Amniotic stem cell (primary cell): ENCODE measurements around the gene UBE2M.

Source experiments
- DNase-seq: peaks from one replicate; lab custom pipeline; 2025; lab: John Stamatoyannopoulos, UW

UBE2M gene

DNA sequence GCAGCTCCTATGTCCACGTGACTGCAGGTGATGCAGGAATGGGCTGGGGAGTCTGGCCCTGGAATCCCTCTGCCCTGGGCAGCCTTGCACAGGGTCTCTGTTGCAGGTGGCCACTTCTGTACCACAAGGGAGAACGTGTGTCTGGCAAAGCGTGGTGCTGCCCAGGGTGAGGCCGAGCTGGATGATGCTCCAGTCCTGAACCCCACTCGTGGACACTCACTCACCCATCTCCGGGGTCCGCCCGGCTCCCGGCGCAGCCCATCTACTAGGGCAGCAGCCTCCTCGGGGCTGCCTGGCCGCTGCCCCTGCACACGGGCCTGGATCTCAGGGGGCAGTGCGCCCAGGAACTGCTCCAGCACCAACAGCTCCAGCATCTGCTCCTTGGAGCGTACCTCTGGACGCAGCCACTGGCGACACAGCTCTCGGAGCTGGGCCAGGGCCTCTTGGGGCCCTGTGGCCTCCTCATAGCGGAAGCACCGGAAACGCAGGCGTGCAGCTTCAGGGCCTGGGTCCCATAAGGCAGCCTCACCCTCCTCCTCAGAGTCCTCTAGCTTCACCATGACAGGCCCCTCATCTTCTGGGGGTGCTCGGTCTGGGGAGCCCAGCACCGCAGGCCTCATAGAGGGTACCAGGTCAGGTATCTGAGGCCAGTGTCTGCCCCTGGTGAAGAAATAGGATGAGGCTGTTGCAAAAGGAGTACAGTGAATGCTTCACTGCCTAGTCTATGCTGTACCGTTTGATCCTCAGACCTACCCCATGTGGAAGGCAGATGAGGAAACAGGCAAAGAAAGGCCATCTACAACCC, 12.6 kb upstream of the UBE2M start:
- no peak for DNase-seq

DNA sequence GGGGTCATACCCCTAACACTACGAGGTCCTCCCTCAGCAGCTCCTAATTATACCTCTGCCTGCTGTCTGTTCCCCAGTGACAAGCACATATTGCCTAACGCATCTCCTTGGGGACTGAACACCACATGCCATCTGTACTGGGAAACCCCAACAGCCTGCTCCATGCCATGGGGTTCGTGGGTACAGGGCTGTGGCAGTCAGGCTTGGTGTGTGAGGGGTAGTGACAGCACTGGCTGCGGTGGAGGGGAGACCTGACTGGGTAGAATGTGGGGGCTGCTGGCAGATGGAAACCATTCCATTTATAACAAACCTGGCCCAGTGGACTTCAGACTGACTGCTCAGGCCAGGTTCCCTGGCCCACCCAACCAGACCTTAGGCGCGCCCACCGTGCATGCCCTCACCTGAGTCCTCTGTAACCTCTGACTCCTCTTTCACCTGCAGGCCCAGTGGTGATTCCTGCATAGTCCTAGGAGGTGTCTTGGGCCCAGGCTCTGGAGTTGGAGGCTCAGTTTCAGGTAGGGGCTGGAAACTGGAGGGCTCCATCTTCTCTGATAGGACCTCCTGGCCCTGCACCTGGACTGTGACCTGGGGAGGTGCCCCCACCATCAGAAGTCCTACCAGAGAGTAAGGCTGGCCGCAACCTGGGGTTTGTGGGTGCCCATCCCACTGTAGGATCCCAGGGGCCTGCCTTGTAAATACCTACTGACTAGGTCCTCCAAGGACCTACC, 11.7 kb upstream of the UBE2M start:
- no peak for DNase-seq

DNA sequence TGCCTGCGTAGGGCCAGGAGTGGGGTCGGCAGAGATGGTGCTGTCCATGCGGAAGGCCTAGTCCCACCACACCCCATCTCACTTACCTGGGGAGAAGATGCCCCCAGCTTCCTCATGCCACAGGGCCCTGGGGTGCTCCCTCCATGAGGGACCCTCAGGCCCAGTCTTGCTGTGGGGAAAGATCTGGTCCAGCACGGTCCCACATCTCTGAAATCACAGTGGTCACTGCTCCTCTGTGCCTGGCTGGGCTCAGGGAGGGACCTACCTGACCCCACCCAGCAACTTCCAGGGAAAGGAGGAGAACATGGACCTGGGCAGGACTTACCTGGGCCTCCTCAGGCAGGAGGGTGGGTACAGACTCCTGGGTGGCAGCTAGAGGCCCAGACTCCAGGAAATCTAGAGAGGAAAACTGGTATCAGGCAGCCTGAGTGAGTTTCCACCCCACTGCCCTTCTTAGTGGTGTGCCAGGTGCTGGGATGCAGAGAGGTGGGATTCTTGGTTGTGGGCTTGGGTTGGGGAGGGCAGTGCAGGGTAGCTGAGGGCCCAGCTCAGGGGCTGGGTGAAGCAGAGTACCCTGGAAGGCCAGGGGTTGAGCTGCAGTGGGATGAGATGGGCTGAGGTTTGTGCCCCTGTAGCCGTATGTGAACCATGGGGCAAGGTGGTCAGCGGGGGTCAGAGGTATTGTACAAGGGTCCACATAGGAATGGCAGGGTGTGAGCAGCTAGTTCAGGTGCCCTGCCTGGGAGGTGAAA, 11.0 kb upstream of the UBE2M start:
- DNase-seq = no peak

DNA sequence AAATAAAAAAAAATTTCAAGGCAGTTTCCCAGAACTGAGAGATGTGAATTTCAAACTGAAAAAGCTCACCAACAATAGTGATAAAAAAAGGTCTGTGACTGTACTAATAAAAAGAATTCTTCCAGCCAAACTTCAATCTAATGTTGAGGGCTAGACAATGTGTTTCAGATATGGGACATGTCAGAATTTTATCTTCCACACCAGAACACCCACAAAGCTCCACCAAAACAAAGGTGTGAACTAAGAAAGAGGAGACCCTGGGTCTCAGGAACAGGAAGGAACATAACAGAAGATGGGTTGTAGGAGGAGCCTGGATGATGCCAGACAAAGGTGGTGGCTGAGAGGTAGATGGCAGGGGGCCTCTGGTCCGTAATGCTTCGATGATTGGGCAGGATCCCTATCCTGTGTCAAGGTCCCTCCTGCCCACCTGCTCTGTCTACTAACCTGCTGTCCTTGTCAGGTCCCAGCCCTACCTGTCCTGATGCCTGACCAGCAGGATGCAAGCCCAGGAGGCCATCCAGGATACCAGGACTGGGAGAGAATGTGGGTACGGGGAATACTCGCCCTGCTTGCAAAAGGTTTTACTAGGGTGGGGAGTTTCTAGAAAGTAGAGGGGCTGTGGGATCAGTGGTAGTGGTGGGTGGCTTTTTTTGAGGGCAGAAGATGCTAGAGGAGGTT, 10.2 kb upstream of the UBE2M start:
- DNase-seq = no peak

DNA sequence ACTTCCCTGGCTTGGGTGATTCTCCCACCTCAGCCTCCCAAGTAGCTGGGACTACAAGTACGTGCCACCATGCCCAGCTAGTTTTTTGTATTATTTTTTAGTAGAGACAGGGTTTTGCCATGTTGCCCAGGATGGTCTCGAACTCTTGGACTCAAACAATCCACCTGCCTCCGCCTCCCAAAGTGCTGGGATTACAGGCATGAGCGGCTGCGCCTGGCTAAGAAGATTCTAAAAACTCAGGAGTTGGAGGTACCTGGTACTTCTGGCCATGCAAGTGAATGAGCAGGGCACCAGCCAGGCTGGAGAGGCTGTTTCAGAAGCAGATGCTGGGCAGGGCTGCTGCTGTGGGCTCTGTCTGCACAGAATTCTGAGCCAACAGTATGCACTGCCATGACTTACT, 8.6 kb upstream of the UBE2M start:
- DNase-seq = no peak

DNA sequence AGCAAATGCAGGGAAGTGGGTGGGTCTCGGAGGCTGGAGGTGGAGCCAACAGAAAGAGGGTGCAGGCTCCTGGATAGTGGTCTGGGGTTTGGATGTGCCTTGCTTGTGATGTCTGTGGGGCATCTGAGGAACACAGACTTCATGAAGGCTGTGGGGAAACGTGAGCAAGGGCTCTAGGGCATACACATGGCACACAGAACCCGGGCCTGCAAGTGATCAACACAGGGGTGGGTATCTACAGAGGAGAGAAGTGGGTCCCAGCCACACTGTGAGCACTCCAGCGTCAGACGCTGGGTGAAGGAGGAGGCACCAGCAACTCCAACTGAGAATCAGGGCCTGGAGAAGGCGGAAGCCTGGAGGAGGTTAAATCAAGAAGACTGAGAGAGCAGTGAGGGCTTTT, 5.4 kb upstream of the UBE2M start:
- DNase-seq = no peak

DNA sequence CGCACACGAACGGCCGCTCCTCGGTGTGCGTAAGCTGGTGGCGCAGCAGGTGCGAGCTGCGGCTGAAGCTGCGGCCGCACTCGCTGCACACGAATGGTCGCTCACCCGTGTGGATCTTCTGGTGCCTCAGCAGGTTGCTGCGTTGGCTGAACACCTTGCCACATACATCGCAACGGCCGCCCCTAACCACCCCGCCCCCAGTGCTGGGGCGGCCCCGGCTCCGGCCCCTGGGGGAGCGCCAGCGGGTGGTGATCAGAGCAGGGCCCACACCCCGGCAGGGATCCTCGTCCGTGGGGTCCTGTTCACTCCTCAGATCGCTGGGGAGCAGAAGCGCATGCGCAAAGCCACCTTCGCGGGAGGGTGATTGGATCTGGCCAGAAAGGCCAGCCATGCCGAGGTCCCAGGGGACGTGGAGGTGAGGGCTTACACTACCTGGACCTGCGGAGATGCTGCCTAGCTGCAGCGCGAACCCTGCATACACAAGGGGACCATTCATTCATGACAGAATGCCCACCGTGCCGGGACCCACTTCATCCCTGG, 4.7 kb upstream of the UBE2M start:
- DNase-seq = no peak

DNA sequence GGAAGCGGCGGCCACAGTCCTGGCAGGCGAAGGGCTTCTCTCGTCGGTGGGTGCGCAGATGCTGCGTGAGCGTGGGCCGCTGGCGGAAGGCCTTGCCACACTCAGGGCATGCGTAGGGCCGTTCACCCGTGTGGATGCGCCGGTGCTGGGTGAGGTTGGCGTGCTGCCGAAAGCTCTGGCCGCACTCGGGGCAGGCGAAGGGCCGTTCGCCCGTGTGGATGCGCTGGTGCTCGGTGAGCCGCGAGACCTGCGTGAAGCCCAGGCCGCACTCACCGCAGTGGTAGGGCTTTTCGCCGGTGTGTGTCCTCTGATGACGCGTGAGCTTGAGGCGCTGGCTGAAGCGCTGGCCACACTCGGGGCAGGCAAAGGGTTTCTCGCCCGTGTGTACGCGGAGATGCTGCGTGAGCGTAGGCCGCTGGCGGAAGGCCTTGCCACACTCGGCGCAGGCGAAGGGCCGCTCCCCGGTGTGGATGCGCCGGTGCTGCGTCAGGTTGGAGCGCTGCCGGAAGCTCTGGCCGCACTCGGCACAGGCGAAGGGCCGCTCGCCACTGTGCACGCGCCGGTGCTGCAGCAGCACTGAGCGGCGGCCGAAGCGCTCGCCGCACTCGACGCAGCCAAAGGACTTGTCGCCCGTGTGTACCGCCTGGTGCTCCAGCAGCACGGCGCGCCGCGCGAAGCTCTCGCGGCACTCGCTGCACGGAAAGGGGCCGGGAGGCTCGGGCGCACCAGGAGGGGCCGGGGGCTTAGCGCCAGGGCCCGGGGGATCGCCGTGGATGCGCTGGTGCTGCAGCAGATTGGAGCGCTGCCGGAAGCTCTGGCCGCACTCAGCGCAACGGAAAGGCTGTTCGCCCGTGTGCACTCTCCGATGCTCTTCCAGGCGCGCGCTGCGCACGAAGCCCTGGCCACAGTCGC, 4.0 kb upstream of the UBE2M start:
- no peak for DNase-seq

DNA sequence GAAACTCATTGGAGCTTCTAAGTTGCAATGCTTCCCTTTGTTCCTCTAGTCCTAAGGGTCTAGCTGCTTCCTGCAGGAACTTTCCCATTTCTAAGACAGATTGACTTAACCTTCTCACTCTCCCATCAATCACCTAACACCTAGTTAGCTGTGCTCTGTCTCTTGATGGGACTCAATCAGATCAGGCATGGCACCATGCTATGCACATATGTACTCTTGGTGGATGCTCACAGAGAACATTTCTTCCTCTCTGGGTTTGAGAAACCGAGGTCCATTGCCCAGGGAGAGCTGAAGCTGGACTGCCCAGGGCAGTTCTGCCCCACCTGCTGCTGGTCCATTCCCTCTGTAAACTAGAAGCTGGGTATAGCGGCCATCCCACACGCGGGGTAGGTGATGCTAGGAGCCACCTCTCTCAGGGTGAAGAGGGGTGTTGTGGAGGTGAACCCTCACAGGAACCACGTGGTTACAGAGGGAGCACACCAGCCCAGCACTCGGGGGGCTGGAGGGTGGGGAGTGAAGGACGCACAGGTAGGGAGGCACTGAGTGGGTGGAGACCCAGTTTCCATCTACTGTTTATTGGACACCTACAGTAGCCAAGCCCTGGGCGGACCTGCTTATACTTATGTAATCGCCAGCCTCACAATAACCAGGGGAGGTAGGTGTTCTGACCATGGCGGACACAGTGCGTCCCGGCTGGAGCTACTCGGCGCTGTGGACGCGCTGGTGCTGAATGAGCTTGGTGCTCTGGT, 3.1 kb upstream of the UBE2M start:
- no peak for DNase-seq

DNA sequence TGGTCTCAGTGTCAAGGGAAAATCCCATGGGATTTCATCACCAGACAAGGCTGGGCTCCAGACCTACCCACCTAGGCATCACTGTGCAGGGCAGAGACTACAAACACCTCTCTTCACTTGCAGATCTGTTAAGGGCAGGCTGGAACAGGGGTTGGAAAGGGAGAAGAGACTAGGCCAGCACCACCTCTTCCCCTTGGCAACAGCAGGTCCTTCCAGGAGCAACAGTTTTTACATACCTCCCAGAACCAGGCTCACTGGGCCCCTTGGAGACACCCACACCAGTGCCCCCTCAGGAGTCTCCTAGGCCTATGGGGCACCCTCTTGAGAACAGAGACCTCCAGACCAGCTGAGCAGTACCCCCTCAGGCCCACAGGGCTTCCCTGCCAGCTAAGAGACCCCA, 2.5 kb upstream of the UBE2M start:
- DNase-seq = no peak

DNA sequence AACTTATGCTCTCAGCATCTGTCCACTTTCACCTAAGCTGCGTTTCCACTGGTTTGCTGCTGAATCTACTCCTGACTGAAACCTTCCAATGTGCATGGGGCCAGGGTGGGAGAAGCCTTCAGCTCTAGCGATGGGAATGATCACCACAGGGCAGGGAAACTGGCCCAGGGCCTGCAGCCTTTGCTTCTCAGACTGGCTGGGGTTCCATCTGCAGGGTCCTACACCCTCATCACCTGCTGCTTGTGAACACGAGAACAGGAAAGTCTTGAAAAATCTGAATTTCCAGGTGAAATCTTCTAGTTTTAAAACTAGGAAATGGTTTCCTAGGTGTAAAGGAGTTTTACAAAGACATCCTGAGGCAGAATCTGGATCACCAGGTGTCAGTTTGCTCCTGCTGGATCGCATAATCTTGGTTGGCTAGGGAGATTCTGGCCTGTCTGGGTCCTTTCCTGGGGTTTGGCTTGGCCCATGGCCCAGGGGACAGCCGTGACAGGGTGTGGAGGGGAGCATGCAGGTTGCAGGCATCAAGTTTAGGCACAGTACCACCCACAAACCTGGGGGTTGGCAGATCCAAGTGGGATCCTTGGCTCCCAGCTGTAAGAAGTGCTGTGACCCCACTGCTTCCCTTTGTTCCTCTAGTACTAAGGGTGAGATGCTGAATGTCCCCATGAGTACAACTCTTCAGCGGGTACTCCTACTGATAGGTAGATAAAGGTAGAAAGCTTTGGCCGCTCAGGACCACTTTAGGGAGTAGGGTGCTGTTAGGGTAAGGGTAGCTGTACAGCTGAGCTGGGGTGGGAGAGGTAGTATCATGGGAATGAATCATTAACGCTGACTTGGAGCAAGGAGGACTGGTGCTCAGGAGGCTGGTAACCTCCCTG, 1.8 kb upstream of the UBE2M start:
- no peak for DNase-seq

DNA sequence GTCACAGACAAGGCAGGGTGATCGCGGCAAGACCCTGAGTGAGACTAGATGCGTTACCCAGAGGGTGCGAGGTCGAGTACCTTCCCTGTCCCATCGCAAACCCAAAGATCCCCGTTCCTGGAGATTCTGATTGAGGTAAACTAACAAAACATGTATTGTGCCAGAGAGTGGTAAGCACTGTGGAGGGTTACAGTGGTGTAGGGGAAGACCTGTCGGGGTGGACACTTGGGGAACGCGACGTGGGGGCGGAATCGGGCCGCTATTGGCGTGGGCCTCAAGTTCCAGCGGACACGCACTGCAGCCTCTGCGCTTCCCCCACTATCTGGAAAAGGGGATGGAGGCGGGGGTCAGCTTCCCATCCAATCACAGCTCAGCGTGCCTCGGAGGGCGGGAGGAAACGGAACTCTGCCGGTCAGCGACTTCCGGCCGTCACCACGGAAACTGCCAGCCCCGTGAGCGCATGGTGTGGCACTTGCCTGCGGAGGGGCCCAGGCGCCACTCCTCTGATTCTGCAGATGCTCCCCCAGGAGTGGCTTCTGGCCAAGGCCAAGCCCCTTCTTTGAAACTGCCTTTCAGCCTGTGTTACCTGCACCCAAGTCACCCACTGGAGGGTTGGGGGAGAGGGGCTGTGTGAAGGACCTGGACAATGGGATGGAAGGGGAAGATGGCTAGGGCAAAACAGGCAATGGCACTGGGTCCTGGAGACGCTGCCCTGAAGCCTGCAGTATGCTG, 1.0 kb upstream of the UBE2M start:
- no peak for DNase-seq

DNA sequence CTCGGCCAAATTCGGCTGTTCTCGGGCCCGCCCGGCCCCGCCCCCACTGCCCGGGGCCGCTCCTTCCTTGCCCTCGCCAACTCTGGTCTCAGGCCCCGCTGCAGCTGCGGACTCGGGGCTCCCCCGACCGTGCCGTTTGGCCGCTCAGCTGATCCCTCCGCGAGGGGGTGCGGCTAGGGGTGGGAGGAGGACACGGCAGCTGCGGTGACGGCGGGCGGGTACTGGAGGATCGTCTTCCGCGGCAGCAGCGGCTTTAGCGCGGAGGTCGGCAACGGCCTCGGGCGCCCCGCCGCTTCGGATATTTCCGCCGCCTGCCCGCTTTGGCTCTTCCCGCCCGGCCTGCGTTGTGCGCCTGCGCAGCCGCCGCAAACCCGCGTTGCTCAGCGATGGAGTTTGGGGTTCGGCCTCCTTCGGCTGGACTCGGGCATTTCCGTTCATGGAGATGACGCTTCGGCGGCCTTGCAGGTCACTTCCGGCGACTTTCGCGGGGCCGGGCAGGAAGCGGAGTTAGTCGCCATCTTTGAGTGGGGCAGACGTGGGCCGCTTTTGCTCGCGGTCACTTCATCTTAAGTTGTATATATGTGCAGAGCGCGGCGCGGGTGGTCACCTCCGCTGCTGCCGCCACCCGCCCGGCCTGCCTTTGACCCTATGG, 338 bp upstream of the UBE2M start:
- no peak for DNase-seq

DNA sequence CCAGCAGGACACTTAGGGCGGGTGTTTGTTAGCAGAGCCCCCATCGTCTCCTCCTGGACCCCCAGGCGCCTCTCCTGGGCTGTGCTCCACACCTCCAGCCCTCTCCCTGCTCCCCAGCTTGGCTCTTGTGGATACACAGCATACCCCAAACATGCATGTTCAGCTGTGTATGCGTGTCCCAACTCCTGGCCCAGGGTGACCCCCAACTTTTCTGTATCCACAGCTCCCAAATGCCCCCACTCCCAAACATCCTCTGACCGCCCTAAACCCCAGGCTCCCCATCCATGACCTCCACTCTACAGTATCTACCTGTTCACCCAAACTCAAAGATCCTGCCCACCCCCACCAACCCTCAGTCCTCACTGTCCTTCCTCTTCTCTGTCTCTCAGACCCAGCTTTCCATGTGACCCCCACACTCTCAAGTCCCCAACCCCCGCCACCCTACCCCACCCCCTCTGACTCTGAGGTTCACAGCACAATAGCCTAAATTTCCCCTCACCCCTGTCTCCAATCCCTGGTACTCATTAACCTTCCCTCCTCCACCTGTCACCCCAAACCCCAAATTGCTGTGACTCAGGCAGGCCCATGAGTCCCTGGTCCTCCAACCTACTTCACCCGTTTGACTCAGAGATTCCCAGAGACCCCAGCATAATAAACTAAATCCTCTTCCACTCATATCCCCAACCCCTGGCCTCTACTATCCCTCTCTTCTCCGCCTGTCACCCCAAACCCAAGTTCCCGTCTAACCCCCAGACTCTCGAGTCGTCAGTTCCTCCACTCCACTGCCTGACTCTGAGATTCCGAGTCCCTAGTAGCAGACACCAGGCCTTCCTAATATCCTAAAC, 968 bp downstream of the UBE2M start:
- no peak for DNase-seq

DNA sequence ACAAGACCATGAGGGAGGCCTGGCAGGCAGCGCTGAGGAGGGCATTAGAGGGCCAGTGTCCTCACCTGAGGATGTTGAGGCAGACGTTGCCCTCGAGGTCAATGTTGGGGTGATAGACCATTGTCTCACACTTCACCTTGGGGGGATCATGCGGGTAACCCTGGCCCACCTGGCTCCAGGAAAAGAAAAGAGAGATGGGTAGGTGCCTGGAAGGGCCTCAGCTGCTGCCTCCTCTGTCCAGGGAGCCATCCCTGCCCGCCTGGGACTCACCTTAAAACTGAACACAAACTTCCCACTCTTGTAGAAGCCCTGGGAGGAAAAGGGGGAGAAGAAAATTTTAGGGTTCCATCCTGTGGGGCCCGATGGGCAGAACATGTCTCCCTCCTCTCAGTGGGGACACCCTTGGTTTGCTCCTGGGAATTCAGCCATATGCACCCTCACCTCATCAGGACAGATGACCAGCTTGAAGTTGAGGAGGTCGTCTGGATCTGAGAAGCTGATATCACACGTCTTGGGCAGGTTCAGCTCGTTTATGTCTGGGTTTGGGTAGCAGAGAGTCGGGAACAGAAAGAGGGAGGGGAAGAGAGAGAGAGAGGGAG, 1.7 kb downstream of the UBE2M start:
- no peak for DNase-seq

DNA sequence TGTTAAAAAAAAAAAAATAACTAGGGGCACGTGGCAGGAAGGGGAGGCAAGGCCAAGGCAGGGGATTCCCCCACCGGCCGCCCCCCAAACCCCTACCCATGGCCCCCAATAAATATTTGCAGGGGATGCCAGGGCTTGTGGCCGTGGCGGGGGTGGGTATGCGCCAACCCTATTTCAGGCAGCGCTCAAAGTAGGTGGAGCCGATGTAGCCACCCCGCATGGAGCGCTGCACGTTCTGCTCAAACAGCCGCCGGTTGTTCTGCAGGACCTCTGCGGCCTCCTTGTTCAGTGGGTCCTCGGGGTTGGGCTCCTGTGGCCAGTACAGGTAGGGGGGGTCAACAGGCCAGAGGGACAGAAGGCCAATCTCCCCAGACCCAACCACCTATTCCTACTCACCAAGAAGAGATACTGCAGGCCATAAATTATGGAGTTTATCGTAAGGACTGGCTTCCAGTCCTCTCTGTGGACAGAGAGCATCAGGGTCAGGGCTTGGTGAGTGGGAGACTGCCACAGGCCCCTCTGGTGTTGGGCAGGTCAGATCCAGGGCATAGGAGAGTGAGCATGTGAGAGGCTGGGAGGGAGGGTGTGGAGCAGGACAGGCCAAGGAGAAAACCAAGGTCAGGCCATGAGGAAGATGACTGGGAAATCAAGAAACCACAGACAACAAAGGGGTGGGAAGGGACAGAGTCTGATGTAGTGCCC, 2.3 kb downstream of the UBE2M start:
- DNase-seq = no peak
